ENCODE measurements around the gene TRIM17. TPM values are rescaled to one million over a fixed set of nuclear protein-coding genes. Genes with fewer than 3 reads are reported as not detected.

The TRIM17 gene
- total RNA-seq, 1 experiment from 2014 or later = not detected

DNA sequence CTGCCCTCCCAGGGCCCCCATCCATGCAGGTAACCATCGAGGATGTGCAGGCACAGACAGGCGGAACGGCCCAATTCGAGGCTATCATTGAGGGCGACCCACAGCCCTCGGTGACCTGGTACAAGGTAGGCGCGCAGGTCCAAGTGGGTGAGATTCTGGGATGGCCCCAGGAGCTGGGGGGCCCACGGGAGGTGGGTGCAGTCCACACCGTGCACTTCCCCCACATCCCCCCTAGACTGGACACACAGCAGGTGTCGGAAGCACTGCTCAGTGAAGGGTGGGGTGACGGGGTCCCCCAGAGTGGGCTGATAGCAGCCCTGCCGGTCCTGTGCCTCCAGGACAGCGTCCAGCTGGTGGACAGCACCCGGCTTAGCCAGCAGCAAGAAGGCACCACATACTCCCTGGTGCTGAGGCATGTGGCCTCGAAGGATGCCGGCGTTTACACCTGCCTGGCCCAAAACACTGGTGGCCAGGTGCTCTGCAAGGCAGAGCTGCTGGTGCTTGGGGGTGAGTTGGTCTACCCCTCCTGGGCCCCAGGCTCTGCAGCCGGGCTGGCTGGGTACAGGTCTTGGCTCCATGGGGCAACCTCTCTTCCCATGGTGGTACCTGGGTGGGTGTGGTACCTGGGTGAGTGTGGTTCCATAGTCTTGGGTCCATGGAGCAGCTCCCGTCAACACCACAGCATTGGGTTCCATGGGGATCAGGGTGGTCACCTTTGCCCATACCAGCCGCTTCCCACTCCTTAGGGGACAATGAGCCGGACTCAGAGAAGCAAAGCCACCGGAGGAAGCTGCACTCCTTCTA is 50.4 kb downstream of the TRIM17 start:
- TF ChIP-seq SP1 (IDR thresholded peaks at IDR 0.05; ENCODE audit: low read depth) = no peak
- TF ChIP-seq POLR2A (IDR thresholded peaks at IDR 0.05; ENCODE audit: borderline replicate concordance, extremely low read depth, insufficient read depth, insufficient read length) = no peak
- no peak for TF ChIP-seq FOSL1 (IDR thresholded peaks at IDR 0.05; ENCODE audit: low read depth)
- TF ChIP-seq, protein P1, sequence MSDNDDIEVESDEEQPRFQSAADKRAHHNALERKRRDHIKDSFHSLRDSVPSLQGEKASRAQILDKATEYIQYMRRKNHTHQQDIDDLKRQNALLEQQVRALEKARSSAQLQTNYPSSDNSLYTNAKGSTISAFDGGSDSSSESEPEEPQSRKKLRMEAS (IDR thresholded peaks at IDR 0.05) = no peak
- no peak for TF ChIP-seq EGR1 (IDR thresholded peaks at IDR 0.05; ENCODE audit: low read depth)
- TF ChIP-seq JUND (IDR thresholded peaks at IDR 0.05) = no peak
- no peak for TF ChIP-seq RAD21 (IDR thresholded peaks at IDR 0.05; ENCODE audit: low read depth)
- no peak for TF ChIP-seq SRF (IDR thresholded peaks at IDR 0.05; ENCODE audit: low read depth)
- no peak for TF ChIP-seq SIN3A (IDR thresholded peaks at IDR 0.05; ENCODE audit: low read depth)
- TF ChIP-seq, protein P2, sequence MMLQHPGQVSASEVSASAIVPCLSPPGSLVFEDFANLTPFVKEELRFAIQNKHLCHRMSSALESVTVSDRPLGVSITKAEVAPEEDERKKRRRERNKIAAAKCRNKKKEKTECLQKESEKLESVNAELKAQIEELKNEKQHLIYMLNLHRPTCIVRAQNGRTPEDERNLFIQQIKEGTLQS (IDR thresholded peaks at IDR 0.05) = no peak
- TF ChIP-seq POLR2AphosphoS5 (IDR thresholded peaks at IDR 0.05; ENCODE audit: low read depth, low read length) = no peak
- TF ChIP-seq, protein P3, sequence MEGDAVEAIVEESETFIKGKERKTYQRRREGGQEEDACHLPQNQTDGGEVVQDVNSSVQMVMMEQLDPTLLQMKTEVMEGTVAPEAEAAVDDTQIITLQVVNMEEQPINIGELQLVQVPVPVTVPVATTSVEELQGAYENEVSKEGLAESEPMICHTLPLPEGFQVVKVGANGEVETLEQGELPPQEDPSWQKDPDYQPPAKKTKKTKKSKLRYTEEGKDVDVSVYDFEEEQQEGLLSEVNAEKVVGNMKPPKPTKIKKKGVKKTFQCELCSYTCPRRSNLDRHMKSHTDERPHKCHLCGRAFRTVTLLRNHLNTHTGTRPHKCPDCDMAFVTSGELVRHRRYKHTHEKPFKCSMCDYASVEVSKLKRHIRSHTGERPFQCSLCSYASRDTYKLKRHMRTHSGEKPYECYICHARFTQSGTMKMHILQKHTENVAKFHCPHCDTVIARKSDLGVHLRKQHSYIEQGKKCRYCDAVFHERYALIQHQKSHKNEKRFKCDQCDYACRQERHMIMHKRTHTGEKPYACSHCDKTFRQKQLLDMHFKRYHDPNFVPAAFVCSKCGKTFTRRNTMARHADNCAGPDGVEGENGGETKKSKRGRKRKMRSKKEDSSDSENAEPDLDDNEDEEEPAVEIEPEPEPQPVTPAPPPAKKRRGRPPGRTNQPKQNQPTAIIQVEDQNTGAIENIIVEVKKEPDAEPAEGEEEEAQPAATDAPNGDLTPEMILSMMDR (IDR thresholded peaks at IDR 0.05 in 2 of 3, conservative IDR thresholded peaks at IDR 0.05 in 1 of 3; ENCODE audit: borderline replicate concordance in 1 of 3, insufficient read depth in 1 of 3, low read depth in 2 of 3, low read length in 2 of 3) = no peak
- TF ChIP-seq, protein P4, sequence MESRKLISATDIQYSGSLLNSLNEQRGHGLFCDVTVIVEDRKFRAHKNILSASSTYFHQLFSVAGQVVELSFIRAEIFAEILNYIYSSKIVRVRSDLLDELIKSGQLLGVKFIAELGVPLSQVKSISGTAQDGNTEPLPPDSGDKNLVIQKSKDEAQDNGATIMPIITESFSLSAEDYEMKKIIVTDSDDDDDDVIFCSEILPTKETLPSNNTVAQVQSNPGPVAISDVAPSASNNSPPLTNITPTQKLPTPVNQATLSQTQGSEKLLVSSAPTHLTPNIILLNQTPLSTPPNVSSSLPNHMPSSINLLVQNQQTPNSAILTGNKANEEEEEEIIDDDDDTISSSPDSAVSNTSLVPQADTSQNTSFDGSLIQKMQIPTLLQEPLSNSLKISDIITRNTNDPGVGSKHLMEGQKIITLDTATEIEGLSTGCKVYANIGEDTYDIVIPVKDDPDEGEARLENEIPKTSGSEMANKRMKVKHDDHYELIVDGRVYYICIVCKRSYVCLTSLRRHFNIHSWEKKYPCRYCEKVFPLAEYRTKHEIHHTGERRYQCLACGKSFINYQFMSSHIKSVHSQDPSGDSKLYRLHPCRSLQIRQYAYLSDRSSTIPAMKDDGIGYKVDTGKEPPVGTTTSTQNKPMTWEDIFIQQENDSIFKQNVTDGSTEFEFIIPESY (IDR thresholded peaks at IDR 0.05; ENCODE audit: extremely low read depth, insufficient replicate concordance, low read length) = no peak
- TF ChIP-seq YY1 (IDR thresholded peaks at IDR 0.05; ENCODE audit: extremely low read depth, insufficient replicate concordance, low read depth, low read length) = no peak
- TF ChIP-seq ZFX (IDR thresholded peaks at IDR 0.05) = no peak
- no peak for TF ChIP-seq EZH2 (IDR thresholded peaks at IDR 0.05)
- TF ChIP-seq CEBPB (IDR thresholded peaks at IDR 0.05; ENCODE audit: low read depth) = no peak
- TF ChIP-seq CBX3 (IDR thresholded peaks at IDR 0.05; ENCODE audit: low read depth) = no peak
- TF ChIP-seq ZNF274 (IDR thresholded peaks at IDR 0.05; ENCODE audit: low read depth, low read length) = no peak
- Histone ChIP-seq H3K9me2 (ENCODE audit: insufficient read depth) (no peaks in the 10 kb centered on the region), H3K4me1 (ENCODE audit: control insufficient read depth in 1 of 2, insufficient read depth in 2 of 2, low read length in 2 of 2) (peaks cover 0 to 18% of the 10 kb centered on the region in 2 experiments; a peak in 3 of 4 replicates), H3K9me3 (ENCODE audit: control insufficient read depth in 1 of 2, insufficient read depth in 1 of 2, low read depth in 1 of 2, low read length in 2 of 2) (no peaks in the 10 kb centered on the region), H3K9ac (ENCODE audit: low read length) (no peak overlapping the region), H3K4me3 (replicated peaks in 1 of 2; ENCODE audit: low read depth in 1 of 2, low read length in 2 of 2) (no peak overlapping the region), H3K4me2 (ENCODE audit: low read length) (no peak overlapping the region), H2AFZ (ENCODE audit: low read depth, low read length, poor library complexity, severe bottlenecking) (no peak overlapping the region), H3K27ac (ENCODE audit: low read depth, low read length) (no peak overlapping the region), H3K79me2 (ENCODE audit: insufficient read depth, low read length) (no peaks in the 10 kb centered on the region), H3K27me3 (ENCODE audit: insufficient read depth, low read length) (no peaks in the 10 kb centered on the region), H3K36me3 (ENCODE audit: control insufficient read depth in 1 of 2, insufficient read depth in 2 of 2, low read length in 2 of 2) (no peaks in the 10 kb centered on the region), H4K20me1 (ENCODE audit: insufficient read depth) (no peaks in the 10 kb centered on the region)
- ChIA-PET RAD21 (ENCODE audit: low non-redundant PET in 1 of 2, low total read pairs in 2 of 2, uncharacterized antibody in 2 of 2, unreplicated experiment in 2 of 2) (no interaction called here), POLR2A (no interaction called here), CTCF (no interaction called here)
- intact Hi-C loops (cut with micrococcal nuclease) = no loop called here
- DNase-seq (ENCODE audit: low read depth, low spot score) = no peak
- no TSS peak for BruUV-seq (replicated peaks)
- no peak for ATAC-seq

Measured in HCT116 (cell line).